HG03432 (cell line): ENCODE measurements around the gene MLN.
A peak's percentile ranks its signal among the peaks of the same experiment; 100 is the strongest.

Experiments
- ATAC-seq: cut with Tn5 transposase; IDR thresholded peaks from one replicate; pipeline ENCODE4 v1.9.1; 2021; ENCODE audit warnings: mild to moderate bottlenecking, moderate library complexity; ENCODE audit not compliant: unreplicated experiment

Gene MLN

GRCh38 chr6:33772902-33773472 is 30.8 kb downstream of the MLN start:
- ATAC-seq: no peak

GRCh38 chr6:33772082-33772830 is 31.5 kb downstream of the MLN start:
- ATAC-seq: no peak

GRCh38 chr6:33771146-33772081 is 32.4 kb downstream of the MLN start:
- ATAC-seq: peak; percentile 64

GRCh38 chr6:33770833-33771145 is 33.0 kb downstream of the MLN start:
- ATAC-seq: no peak

GRCh38 chr6:33770124-33770832 is 33.5 kb downstream of the MLN start:
- ATAC-seq: no peak

GRCh38 chr6:33769248-33769821 is 34.5 kb downstream of the MLN start:
- no peak for ATAC-seq

GRCh38 chr6:33768644-33769120 is 35.1 kb downstream of the MLN start:
- no peak for ATAC-seq

- ATAC-seq: no peak
Measured at GRCh38 chr6:33766921-33767907, 36.6 kb downstream of the MLN start.

GRCh38 chr6:33765368-33765767 is 38.4 kb downstream of the MLN start:
- no peak for ATAC-seq

GRCh38 chr6:33764036-33764435 is 39.8 kb downstream of the MLN start:
- ATAC-seq: no peak

GRCh38 chr6:33763483-33763882 is 40.3 kb downstream of the MLN start:
- ATAC-seq: no peak

GRCh38 chr6:33762713-33763112 is 41.1 kb downstream of the MLN start:
- no peak for ATAC-seq

GRCh38 chr6:33761922-33762629 is 41.7 kb downstream of the MLN start:
- ATAC-seq: no peak

- no peak for ATAC-seq
Measured at GRCh38 chr6:33761581-33761921, 42.3 kb downstream of the MLN start.

GRCh38 chr6:33759887-33760629 is 43.7 kb downstream of the MLN start:
- ATAC-seq: no peak

GRCh38 chr6:33758815-33759216 is 45.0 kb downstream of the MLN start:
- ATAC-seq: no peak

- no peak for ATAC-seq
Measured at GRCh38 chr6:33757906-33758305, 45.9 kb downstream of the MLN start.

GRCh38 chr6:33757113-33757512 is 46.7 kb downstream of the MLN start:
- no peak for ATAC-seq
